PFSK-1 (cell line): ENCODE data around the gene USF1.

Experiments used
- FOXP2 ChIP-seq: optimal IDR thresholded peaks from 2 replicates; pipeline ENCODE3; 2011; ENCODE audit warnings: borderline replicate concordance, control low read depth, inconsistent platforms; ENCODE audit not compliant: insufficient read depth; ENCODE audit errors: extremely low read length, extremely low read depth
- POLR2AphosphoS5 ChIP-seq: IDR thresholded peaks from 2 replicates; pipeline ENCODE4 v1.6.1; 2012; ENCODE audit warnings: low read depth, mild to moderate bottlenecking, control low read depth, low read length, moderate library complexity
- SIN3A ChIP-seq: IDR thresholded peaks from 2 replicates; pipeline ENCODE4 v1.6.1; 2012; ENCODE audit warnings: mild to moderate bottlenecking, low read length, moderate library complexity, borderline replicate concordance; ENCODE audit not compliant: insufficient read depth
- TAF1 ChIP-seq: IDR thresholded peaks from 2 replicates; pipeline ENCODE4 v1.6.1; 2012; ENCODE audit warnings: low read length, control low read depth, borderline replicate concordance; ENCODE audit not compliant: insufficient read depth
- TF ChIP-seq, protein P1 (sequence below), 2 experiments: IDR thresholded peaks; 2 replicates each; pipeline versions ENCODE4 v1.6.1 to v1.8.0; 2011 to 2012; ENCODE audit warnings: low read depth in 2 of 2, low read length in 2 of 2, control low read depth in 1 of 2, inconsistent platforms in 1 of 2, mild to moderate bottlenecking in 1 of 2, moderate library complexity in 1 of 2; ENCODE audit not compliant: insufficient read depth in 1 of 2

Gene USF1

DNA sequence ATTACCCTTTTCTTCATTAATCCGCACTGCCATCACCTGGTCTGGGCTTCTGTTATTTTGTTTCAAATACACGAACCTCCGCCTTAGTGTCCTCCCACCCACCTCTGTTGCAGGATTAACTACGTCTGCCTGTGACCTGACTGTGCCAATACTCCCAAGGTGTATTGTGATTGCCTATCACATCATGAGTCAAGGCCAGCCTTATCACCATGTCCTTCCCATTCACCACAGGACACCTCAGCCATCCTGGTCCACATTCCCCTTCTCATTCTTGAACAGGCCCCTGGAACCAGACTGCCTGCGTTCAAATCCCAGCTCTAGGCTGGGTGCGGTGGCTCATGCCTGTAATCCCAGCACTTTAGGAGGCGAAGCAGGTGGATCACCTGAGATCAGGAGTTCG is 39.2 kb downstream of the USF1 start:
- TF ChIP-seq TAF1 (no peak), FOXP2 (no peak), SIN3A (no peak), POLR2AphosphoS5 (no peak)
- TF ChIP-seq, protein P1, sequence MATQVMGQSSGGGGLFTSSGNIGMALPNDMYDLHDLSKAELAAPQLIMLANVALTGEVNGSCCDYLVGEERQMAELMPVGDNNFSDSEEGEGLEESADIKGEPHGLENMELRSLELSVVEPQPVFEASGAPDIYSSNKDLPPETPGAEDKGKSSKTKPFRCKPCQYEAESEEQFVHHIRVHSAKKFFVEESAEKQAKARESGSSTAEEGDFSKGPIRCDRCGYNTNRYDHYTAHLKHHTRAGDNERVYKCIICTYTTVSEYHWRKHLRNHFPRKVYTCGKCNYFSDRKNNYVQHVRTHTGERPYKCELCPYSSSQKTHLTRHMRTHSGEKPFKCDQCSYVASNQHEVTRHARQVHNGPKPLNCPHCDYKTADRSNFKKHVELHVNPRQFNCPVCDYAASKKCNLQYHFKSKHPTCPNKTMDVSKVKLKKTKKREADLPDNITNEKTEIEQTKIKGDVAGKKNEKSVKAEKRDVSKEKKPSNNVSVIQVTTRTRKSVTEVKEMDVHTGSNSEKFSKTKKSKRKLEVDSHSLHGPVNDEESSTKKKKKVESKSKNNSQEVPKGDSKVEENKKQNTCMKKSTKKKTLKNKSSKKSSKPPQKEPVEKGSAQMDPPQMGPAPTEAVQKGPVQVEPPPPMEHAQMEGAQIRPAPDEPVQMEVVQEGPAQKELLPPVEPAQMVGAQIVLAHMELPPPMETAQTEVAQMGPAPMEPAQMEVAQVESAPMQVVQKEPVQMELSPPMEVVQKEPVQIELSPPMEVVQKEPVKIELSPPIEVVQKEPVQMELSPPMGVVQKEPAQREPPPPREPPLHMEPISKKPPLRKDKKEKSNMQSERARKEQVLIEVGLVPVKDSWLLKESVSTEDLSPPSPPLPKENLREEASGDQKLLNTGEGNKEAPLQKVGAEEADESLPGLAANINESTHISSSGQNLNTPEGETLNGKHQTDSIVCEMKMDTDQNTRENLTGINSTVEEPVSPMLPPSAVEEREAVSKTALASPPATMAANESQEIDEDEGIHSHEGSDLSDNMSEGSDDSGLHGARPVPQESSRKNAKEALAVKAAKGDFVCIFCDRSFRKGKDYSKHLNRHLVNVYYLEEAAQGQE (IDR thresholded peaks at IDR 0.05; ENCODE audit: insufficient read depth in 1 of 2, low read depth in 2 of 2, low read length in 2 of 2), result no peak

DNA sequence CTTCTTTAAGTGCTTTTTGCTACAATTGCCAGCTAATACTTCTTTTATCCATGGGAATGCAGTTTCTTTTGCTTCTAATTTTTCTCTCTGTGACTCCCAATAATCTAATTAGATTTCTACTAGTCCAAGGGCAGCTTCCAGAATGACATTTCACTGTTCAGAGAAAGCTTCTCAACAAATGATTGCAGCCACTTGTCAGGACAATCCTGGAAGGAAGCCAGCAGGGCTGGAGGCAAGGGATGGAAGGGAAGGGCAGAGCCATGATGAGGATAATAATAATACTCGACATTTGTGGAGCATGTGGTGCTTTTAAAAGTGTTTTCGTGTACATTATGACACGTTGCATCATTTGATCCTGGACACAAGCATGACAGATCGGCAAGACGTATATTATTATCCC is 44.3 kb downstream of the USF1 start:
- TF ChIP-seq, protein P1 (IDR thresholded peaks at IDR 0.05; ENCODE audit: insufficient read depth in 1 of 2, low read depth in 2 of 2, low read length in 2 of 2), result no peak
- TF ChIP-seq FOXP2, result no peak
- no peak for TF ChIP-seq SIN3A
- no peak for TF ChIP-seq TAF1
- no peak for TF ChIP-seq POLR2AphosphoS5

DNA sequence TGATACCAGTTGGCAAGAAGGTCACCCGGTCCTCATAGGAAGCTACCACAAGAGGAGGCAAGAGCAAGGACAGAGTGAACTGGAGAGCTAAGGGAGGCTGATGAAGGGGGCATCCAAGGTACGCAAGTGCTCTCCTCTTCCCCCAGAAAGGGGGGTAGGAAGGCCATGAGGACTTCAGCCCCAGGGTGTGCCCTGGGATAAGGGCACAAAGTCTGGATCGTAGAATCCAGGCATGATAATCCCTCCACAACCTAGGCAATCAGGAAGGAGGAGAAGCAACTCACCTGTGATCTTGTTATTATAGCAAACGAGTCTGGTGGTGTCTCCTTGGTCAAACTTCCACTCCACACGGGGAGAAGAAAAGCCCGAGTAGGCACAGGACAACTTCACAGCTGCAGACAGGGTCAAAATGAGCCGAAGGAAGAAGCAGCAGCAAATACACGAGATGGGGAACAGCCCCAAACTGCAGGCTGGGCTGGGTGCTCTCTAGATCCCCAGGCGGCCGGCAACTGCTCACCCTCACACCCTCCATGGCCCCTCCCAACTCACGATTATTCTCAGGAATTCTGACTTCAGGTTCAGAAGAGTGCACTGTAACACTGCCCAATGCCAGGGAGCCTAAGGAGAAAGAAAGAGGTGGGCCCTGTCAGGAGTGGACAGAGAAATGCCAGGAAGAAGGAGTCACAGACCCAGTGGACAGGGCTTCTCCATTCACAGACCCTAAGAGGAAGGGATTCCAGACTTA is 44.9 kb downstream of the USF1 start:
- TF ChIP-seq TAF1 (no peak), SIN3A (no peak), POLR2AphosphoS5 (no peak)

DNA sequence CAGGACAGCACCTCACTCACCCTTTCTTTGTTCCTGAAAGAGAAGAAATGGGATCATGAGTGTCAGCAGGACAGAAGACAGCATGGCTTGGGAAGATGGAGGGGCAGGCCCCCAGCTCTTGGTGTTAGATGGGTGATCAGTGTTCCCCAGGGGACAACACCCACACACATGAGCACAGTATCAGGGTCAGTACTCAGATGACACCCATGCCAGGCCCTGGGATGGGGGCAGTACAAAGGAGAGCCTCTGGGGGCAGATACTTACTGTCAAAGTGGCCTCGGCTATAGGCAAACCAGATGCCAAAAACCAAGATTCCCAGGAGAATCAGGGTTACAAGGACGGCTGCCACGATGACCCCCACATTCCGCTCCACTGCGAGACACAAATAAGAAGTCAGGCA is 46.4 kb downstream of the USF1 start:
- no peak for TF ChIP-seq FOXP2
- TF ChIP-seq SIN3A, result no peak
- TF ChIP-seq POLR2AphosphoS5, result no peak
- TF ChIP-seq TAF1, result no peak
- TF ChIP-seq, protein P1 (IDR thresholded peaks at IDR 0.05; ENCODE audit: insufficient read depth in 1 of 2, low read depth in 2 of 2, low read length in 2 of 2), result no peak

DNA sequence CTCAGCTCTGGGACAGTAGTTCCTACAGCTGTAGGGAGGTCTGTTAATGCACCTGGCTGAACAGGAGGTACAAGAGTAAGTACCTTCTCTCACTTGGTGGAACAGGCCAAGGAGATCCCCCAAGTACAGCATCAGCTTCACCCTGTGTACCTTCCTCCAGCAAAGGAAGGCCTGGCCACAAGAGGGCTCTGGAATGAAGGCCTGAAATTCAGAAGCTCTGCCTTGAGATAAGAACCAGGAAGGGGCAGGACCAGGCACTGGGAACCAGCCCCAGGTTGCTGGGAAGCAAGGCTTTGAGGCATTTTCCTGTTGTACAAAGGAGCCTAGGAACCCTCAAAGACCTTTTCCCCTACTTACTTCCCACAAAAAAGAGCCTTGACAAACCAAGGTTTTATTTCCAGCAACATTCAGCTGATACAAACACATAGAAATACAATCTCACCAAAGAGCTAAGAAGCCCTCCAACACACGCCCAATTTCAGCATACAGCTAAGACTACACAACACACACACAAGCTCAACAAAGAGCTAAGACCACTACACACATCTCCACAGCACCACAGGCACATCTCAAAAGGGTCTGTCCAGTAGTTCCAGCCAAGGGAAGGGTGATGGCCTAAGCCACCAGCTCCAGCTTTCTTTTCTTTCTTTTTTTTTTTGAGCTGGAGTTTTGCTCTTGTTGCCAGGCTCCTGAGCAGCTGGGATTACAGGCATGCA is 48.3 kb downstream of the USF1 start:
- TF ChIP-seq POLR2AphosphoS5, result no peak
- no peak for TF ChIP-seq FOXP2
- TF ChIP-seq, protein P1 (IDR thresholded peaks at IDR 0.05; ENCODE audit: insufficient read depth in 1 of 2, low read depth in 2 of 2, low read length in 2 of 2), result no peak
- TF ChIP-seq SIN3A, result no peak
- no peak for TF ChIP-seq TAF1
